ENCODE results near the gene DFFB. TPM values are rescaled to one million over a fixed set of nuclear protein-coding genes. Genes with fewer than 3 reads are reported as not detected.
"Not testable (repeated sequence)": the region's sequence is repeated elsewhere in the genome, so short reads cannot be mapped to it uniquely, and the experiment has no call there.

DFFB gene
- total and polyA plus RNA-seq, 5 donors from 2014 or later = 11.2 to 15.4 (median 13.2) TPM

- Mint-ChIP-seq H3K36me3 (no peaks in the 10 kb centered on the region), H3K27ac (no peak overlapping the region), H3K4me3 (no peak overlapping the region), H3K4me1 (peaks cover 0 to 5% (median 2%) of the 10 kb centered on the region in 4 donors), H3K27me3 (peaks cover 4% of the 10 kb centered on the region), H3K9me3 (no peaks in the 10 kb centered on the region)
- no peaks in the 10 kb centered on the region for H3K27me3 ChIP-seq (ENCODE audit: control insufficient read depth, insufficient read depth, low read length)
- H3K4me1 ChIP-seq (ENCODE audit: control insufficient read depth, insufficient read depth, low read length, poor library complexity, severe bottlenecking) = peaks cover 7% of the 10 kb centered on the region
- DNase-seq (no peak), ATAC-seq (ENCODE audit: low read depth in 2 of 2) (no peak)
- no peak overlapping the region for H3K4me3 ChIP-seq (ENCODE audit: low read depth, low read length)
- no peaks in the 10 kb centered on the region for H3K9me3 ChIP-seq (ENCODE audit: control insufficient read depth in 2 of 2, low read length in 2 of 2)
- H3K36me3 ChIP-seq (ENCODE audit: control insufficient read depth, insufficient read depth, low read length) = no peaks in the 10 kb centered on the region
- H3K27ac ChIP-seq (ENCODE audit: insufficient read depth, low read length, poor library complexity, severe bottlenecking) = no peak overlapping the region
These were observed 57.1 kb downstream of the DFFB start for GRCh38 chr1:3914331-3914851.

- Histone ChIP-seq H3K4me1 (ENCODE audit: control insufficient read depth, insufficient read depth, low read length, poor library complexity, severe bottlenecking) (peaks cover 7% of the 10 kb centered on the region), H3K9me3 (ENCODE audit: control insufficient read depth in 2 of 2, low read length in 2 of 2) (no peaks in the 10 kb centered on the region), H3K36me3 (ENCODE audit: control insufficient read depth, insufficient read depth, low read length) (no peaks in the 10 kb centered on the region), H3K4me3 (ENCODE audit: low read depth, low read length) (no peak overlapping the region), H3K27ac (ENCODE audit: insufficient read depth, low read length, poor library complexity, severe bottlenecking) (no peak overlapping the region), H3K27me3 (ENCODE audit: control insufficient read depth, insufficient read depth, low read length) (no peaks in the 10 kb centered on the region)
- no peaks in the 10 kb centered on the region for H3K36me3 Mint-ChIP-seq
- H3K27me3 Mint-ChIP-seq = peaks cover 4% of the 10 kb centered on the region
- no peak overlapping the region for H3K4me3 Mint-ChIP-seq
- H3K27ac Mint-ChIP-seq = no peak overlapping the region
- no peaks in the 10 kb centered on the region for H3K9me3 Mint-ChIP-seq
- no peak for ATAC-seq (ENCODE audit: low read depth in 2 of 2)
- no peak for DNase-seq
- peaks cover 0 to 5% (median 2%) of the 10 kb centered on the region in 4 donors for H3K4me1 Mint-ChIP-seq
These were observed 57.6 kb downstream of the DFFB start for GRCh38 chr1:3914911-3915310.

GRCh38 chr1:3915551-3916121, 58.4 kb downstream of the DFFB start:
- no peak overlapping the region for H3K27ac ChIP-seq (ENCODE audit: insufficient read depth, low read length, poor library complexity, severe bottlenecking)
- no peak overlapping the region for H3K4me3 Mint-ChIP-seq
- ATAC-seq (ENCODE audit: low read depth in 2 of 2) (no peak), DNase-seq (no peak)
- H3K27me3 ChIP-seq (ENCODE audit: control insufficient read depth, insufficient read depth, low read length) = no peaks in the 10 kb centered on the region
- no peaks in the 10 kb centered on the region for H3K9me3 ChIP-seq (ENCODE audit: control insufficient read depth in 2 of 2, low read length in 2 of 2)
- H3K27me3 Mint-ChIP-seq = peaks cover 4% of the 10 kb centered on the region
- no peaks in the 10 kb centered on the region for H3K9me3 Mint-ChIP-seq
- H3K27ac Mint-ChIP-seq = no peak overlapping the region
- H3K36me3 ChIP-seq (ENCODE audit: control insufficient read depth, insufficient read depth, low read length) = no peaks in the 10 kb centered on the region
- H3K4me3 ChIP-seq (ENCODE audit: low read depth, low read length) = no peak overlapping the region
- peaks cover 5% of the 10 kb centered on the region for H3K4me1 ChIP-seq (ENCODE audit: control insufficient read depth, insufficient read depth, low read length, poor library complexity, severe bottlenecking)
- H3K36me3 Mint-ChIP-seq = no peaks in the 10 kb centered on the region
- peaks cover 0 to 4% (median 1%) of the 10 kb centered on the region in 4 donors for H3K4me1 Mint-ChIP-seq

GRCh38 chr1:3917761-3918160, 60.5 kb downstream of the DFFB start:
- H3K9me3 Mint-ChIP-seq = no peaks in the 10 kb centered on the region
- Histone ChIP-seq H3K4me3 (ENCODE audit: low read depth, low read length) (no peak overlapping the region), H3K4me1 (ENCODE audit: control insufficient read depth, insufficient read depth, low read length, poor library complexity, severe bottlenecking) (no peaks in the 10 kb centered on the region), H3K27me3 (ENCODE audit: control insufficient read depth, insufficient read depth, low read length) (no peaks in the 10 kb centered on the region), H3K9me3 (ENCODE audit: control insufficient read depth in 2 of 2, low read length in 2 of 2) (no peaks in the 10 kb centered on the region), H3K36me3 (ENCODE audit: control insufficient read depth, insufficient read depth, low read length) (no peaks in the 10 kb centered on the region), H3K27ac (ENCODE audit: insufficient read depth, low read length, poor library complexity, severe bottlenecking) (no peak overlapping the region)
- peaks cover 0 to 8% (median 3%) of the 10 kb centered on the region in 4 donors for H3K4me1 Mint-ChIP-seq
- no peak for DNase-seq
- no peak for ATAC-seq (ENCODE audit: low read depth in 2 of 2)
- H3K27me3 Mint-ChIP-seq = no peaks in the 10 kb centered on the region
- H3K36me3 Mint-ChIP-seq = no peaks in the 10 kb centered on the region
- no peak overlapping the region for H3K4me3 Mint-ChIP-seq
- no peak overlapping the region for H3K27ac Mint-ChIP-seq

GRCh38 chr1:3918359-3918758, 61.1 kb downstream of the DFFB start:
- H3K27ac ChIP-seq (ENCODE audit: insufficient read depth, low read length, poor library complexity, severe bottlenecking) = not testable (repeated sequence)

GRCh38 chr1:3918966-3919611, 61.8 kb downstream of the DFFB start:
- H3K9me3 ChIP-seq (ENCODE audit: control insufficient read depth in 2 of 2, low read length in 2 of 2) = no peaks in the 10 kb centered on the region
- ATAC-seq (ENCODE audit: low read depth in 2 of 2) (no peak), DNase-seq (no peak)
- peak overlapping the region in 1 of 3 donors; percentile 23 for H3K27ac Mint-ChIP-seq
- no peaks in the 10 kb centered on the region for H3K36me3 ChIP-seq (ENCODE audit: control insufficient read depth, insufficient read depth, low read length)
- no peaks in the 10 kb centered on the region for H3K27me3 ChIP-seq (ENCODE audit: control insufficient read depth, insufficient read depth, low read length)
- no peaks in the 10 kb centered on the region for H3K9me3 Mint-ChIP-seq
- H3K36me3 Mint-ChIP-seq = no peaks in the 10 kb centered on the region
- no peak overlapping the region for H3K4me3 Mint-ChIP-seq
- H3K4me1 ChIP-seq (ENCODE audit: control insufficient read depth, insufficient read depth, low read length, poor library complexity, severe bottlenecking) = no peaks in the 10 kb centered on the region
- no peaks in the 10 kb centered on the region for H3K27me3 Mint-ChIP-seq
- peaks cover 0 to 8% (median 4%) of the 10 kb centered on the region in 4 donors for H3K4me1 Mint-ChIP-seq
- no peak overlapping the region for H3K4me3 ChIP-seq (ENCODE audit: low read depth, low read length)
- no peak overlapping the region for H3K27ac ChIP-seq (ENCODE audit: insufficient read depth, low read length, poor library complexity, severe bottlenecking)

More at GRCh38 chr1:3918359-3918758, 61.1 kb downstream of the DFFB start:
- H3K9me3 Mint-ChIP-seq; ATAC-seq (ENCODE audit: low read depth in 2 of 2); H3K36me3 ChIP-seq (ENCODE audit: control insufficient read depth, insufficient read depth, low read length); H3K4me3 Mint-ChIP-seq; H3K27me3 Mint-ChIP-seq; H3K27me3 ChIP-seq (ENCODE audit: control insufficient read depth, insufficient read depth, low read length); H3K4me1 Mint-ChIP-seq; H3K27ac Mint-ChIP-seq; H3K9me3 ChIP-seq (ENCODE audit: control insufficient read depth in 2 of 2, low read length in 2 of 2); H3K36me3 Mint-ChIP-seq; DNase-seq; H3K4me1 ChIP-seq (ENCODE audit: control insufficient read depth, insufficient read depth, low read length, poor library complexity, severe bottlenecking); H3K4me3 ChIP-seq (ENCODE audit: low read depth, low read length): not testable (repeated sequence)

GRCh38 chr1:3919706-3920105, 62.4 kb downstream of the DFFB start:
- Histone ChIP-seq H3K4me3 (ENCODE audit: low read depth, low read length) (no peak overlapping the region), H3K4me1 (ENCODE audit: control insufficient read depth, insufficient read depth, low read length, poor library complexity, severe bottlenecking) (no peaks in the 10 kb centered on the region), H3K9me3 (ENCODE audit: control insufficient read depth in 2 of 2, low read length in 2 of 2) (no peaks in the 10 kb centered on the region), H3K27me3 (ENCODE audit: control insufficient read depth, insufficient read depth, low read length) (no peaks in the 10 kb centered on the region), H3K36me3 (ENCODE audit: control insufficient read depth, insufficient read depth, low read length) (no peaks in the 10 kb centered on the region), H3K27ac (ENCODE audit: insufficient read depth, low read length, poor library complexity, severe bottlenecking) (no peak overlapping the region)
- no peaks in the 10 kb centered on the region for H3K27me3 Mint-ChIP-seq
- no peak overlapping the region for H3K27ac Mint-ChIP-seq
- DNase-seq = no peak
- H3K9me3 Mint-ChIP-seq = no peaks in the 10 kb centered on the region
- no peak overlapping the region for H3K4me3 Mint-ChIP-seq
- peaks cover 0 to 8% (median 4%) of the 10 kb centered on the region in 4 donors for H3K4me1 Mint-ChIP-seq
- no peaks in the 10 kb centered on the region for H3K36me3 Mint-ChIP-seq
- ATAC-seq (ENCODE audit: low read depth in 2 of 2) = no peak

- Histone ChIP-seq H3K27ac (ENCODE audit: insufficient read depth, low read length, poor library complexity, severe bottlenecking) (peak overlapping the region; percentile 62), H3K36me3 (ENCODE audit: control insufficient read depth, insufficient read depth, low read length) (no peaks in the 10 kb centered on the region), H3K27me3 (ENCODE audit: control insufficient read depth, insufficient read depth, low read length) (no peaks in the 10 kb centered on the region), H3K4me1 (ENCODE audit: control insufficient read depth, insufficient read depth, low read length, poor library complexity, severe bottlenecking) (no peaks in the 10 kb centered on the region), H3K9me3 (ENCODE audit: control insufficient read depth in 2 of 2, low read length in 2 of 2) (no peaks in the 10 kb centered on the region), H3K4me3 (ENCODE audit: low read depth, low read length) (peak overlapping the region; percentile 69)
- peaks cover 5 to 8% (median 6%) of the 10 kb centered on the region in 4 donors for H3K4me1 Mint-ChIP-seq
- no peaks in the 10 kb centered on the region for H3K9me3 Mint-ChIP-seq
- peak overlapping the region; percentile 13 to 79 (median 63) for H3K4me3 Mint-ChIP-seq
- no peaks in the 10 kb centered on the region for H3K36me3 Mint-ChIP-seq
- ATAC-seq (ENCODE audit: low read depth in 2 of 2) = no peak
- H3K27ac Mint-ChIP-seq = peak overlapping the region in 1 of 3 donors; percentile 35
- DNase-seq = no peak
- H3K27me3 Mint-ChIP-seq = peaks cover 5% of the 10 kb centered on the region
These were observed 64.5 kb downstream of the DFFB start for GRCh38 chr1:3921765-3922164.
